Calu3 (cell line): ENCODE results near the gene KMT2C. TPM values are rescaled to one million over a fixed set of nuclear protein-coding genes. Genes with fewer than 3 reads are reported as not detected.

Experiments used
- BruUV-seq: library from RNA; stranded (reverse); fragments of 400-500 nt; replicated peaks from 2 replicates; lab custom pipeline; 2021; lab: Mats Ljungman, UMichigan
- CTCF ChIA-PET: fragments of 300-600 bp; sonication (Branson Sonifier 250); formaldehyde crosslinking; loops from one replicate; lab custom pipeline; 2022; ENCODE audit warnings: antibody characterized with exemption; lab: Charles Lee
- DNase-seq: peaks from one replicate; pipeline ENCODE4 v3.0.0; 2022
- H3K27ac Mint-ChIP-seq: one replicate; pipeline ENCODE4 v1.8.0; 2022; ENCODE audit warnings: mixed read lengths; ENCODE audit not compliant: unreplicated experiment
- H3K27me3 Mint-ChIP-seq: one replicate; pipeline ENCODE4 v1.8.0; 2022; ENCODE audit warnings: mixed read lengths; ENCODE audit not compliant: unreplicated experiment
- H3K36me3 Mint-ChIP-seq: one replicate; pipeline ENCODE4 v1.8.0; 2022; ENCODE audit warnings: mild to moderate bottlenecking, moderate library complexity, mixed read lengths; ENCODE audit not compliant: insufficient read depth, unreplicated experiment
- H3K4me1 Mint-ChIP-seq: one replicate; pipeline ENCODE4 v1.8.0; 2022; ENCODE audit warnings: mild to moderate bottlenecking, low read depth, mixed read lengths; ENCODE audit not compliant: unreplicated experiment
- H3K4me3 Mint-ChIP-seq: one replicate; pipeline ENCODE4 v1.8.0; 2022; ENCODE audit warnings: mild to moderate bottlenecking, low read depth, moderate library complexity, mixed read lengths; ENCODE audit not compliant: unreplicated experiment
- H3K9me3 Mint-ChIP-seq: one replicate; pipeline ENCODE4 v1.8.0; 2022; ENCODE audit warnings: low read depth, mixed read lengths; ENCODE audit not compliant: unreplicated experiment
- CTCF ChIP-seq: fragments of 200-600 bp; IDR thresholded peaks from one replicate; pipeline ENCODE4 v1.8.0; 2022; ENCODE audit warnings: antibody characterized with exemption; ENCODE audit not compliant: unreplicated experiment
- intact Hi-C: fragments of 100-400 bp; cut with micrococcal nuclease; formaldehyde crosslinking; loops from one replicate; pipeline ENCODE4 v1.10.0; 2022; ENCODE audit not compliant: unreplicated experiment
- total RNA-seq: library from RNA; stranded (reverse); gene quantifications from 2 replicates; pipeline ENCODE4 v1.2.3, GENCODE V29; 2022

Gene KMT2C
- total RNA-seq, 1 experiment from 2014 or later: 73.4 TPM

GRCh38 chr7:152173372-152174070 lies 262.3 kb downstream of the KMT2C start:
- TF ChIP-seq CTCF: no peak
- Mint-ChIP-seq H3K27ac (no peak overlapping the region), H3K4me1 (no peaks in the 10 kb centered on the region), H3K4me3 (no peak overlapping the region), H3K36me3 (peaks cover 16% of the 10 kb centered on the region), H3K9me3 (no peaks in the 10 kb centered on the region), H3K27me3 (no peaks in the 10 kb centered on the region)
- CTCF ChIA-PET: no interaction called here
- intact Hi-C loops: no loop called here
- no TSS peak for BruUV-seq
- no peak for DNase-seq

- no peak overlapping the region for H3K4me3 Mint-ChIP-seq
- no peak overlapping the region for H3K27ac Mint-ChIP-seq
- no peaks in the 10 kb centered on the region for H3K27me3 Mint-ChIP-seq
- TF ChIP-seq CTCF: no peak
- no peaks in the 10 kb centered on the region for H3K4me1 Mint-ChIP-seq
- no peaks in the 10 kb centered on the region for H3K9me3 Mint-ChIP-seq
- CTCF ChIA-PET: no interaction called here
- no TSS peak for BruUV-seq
- intact Hi-C loops: no loop called here
- no peak for DNase-seq
- peaks cover 35% of the 10 kb centered on the region for H3K36me3 Mint-ChIP-seq
These were observed 273.5 kb downstream of the KMT2C start for GRCh38 chr7:152162287-152162686.

- H3K27me3 Mint-ChIP-seq: no peaks in the 10 kb centered on the region
- TF ChIP-seq CTCF: no peak
- CTCF ChIA-PET: no interaction called here
- H3K4me3 Mint-ChIP-seq: no peak overlapping the region
- H3K9me3 Mint-ChIP-seq: no peaks in the 10 kb centered on the region
- H3K4me1 Mint-ChIP-seq: no peaks in the 10 kb centered on the region
- no peak overlapping the region for H3K27ac Mint-ChIP-seq
- intact Hi-C loops: no loop called here
- BruUV-seq: no TSS peak
- DNase-seq: no peak
- peaks cover 35% of the 10 kb centered on the region for H3K36me3 Mint-ChIP-seq
These were observed 274.6 kb downstream of the KMT2C start for GRCh38 chr7:152161171-152161570.

GRCh38 chr7:152158801-152159587 lies 276.8 kb downstream of the KMT2C start:
- no peak for DNase-seq
- Mint-ChIP-seq H3K9me3 (no peaks in the 10 kb centered on the region), H3K27ac (no peak overlapping the region), H3K36me3 (peaks cover 34% of the 10 kb centered on the region), H3K27me3 (no peaks in the 10 kb centered on the region), H3K4me1 (no peaks in the 10 kb centered on the region), H3K4me3 (no peak overlapping the region)
- CTCF ChIA-PET: no interaction called here
- BruUV-seq: no TSS peak
- TF ChIP-seq CTCF: no peak
- intact Hi-C loops: no loop called here
